ENCODE data around the gene CAMTA1.

CAMTA1 gene

GRCh38 chr1:7456722-7457082 lies 671.4 kb downstream of the CAMTA1 start:
- ChIA-PET POLR2A (no interaction called here), CTCF (interaction anchor here (0.6 kb wide), 1 partner anchor 22 kb away, joined by 3 read pairs; no protein-coding TSS in a partner anchor)
- Histone ChIP-seq H3K4me1 (ENCODE audit: control insufficient read depth, insufficient read depth, low read length) (no peaks in the 10 kb centered on the region), H3K9me3 (ENCODE audit: control insufficient read depth, insufficient read depth, low read depth, low read length) (no peaks in the 10 kb centered on the region), H3K36me3 (ENCODE audit: control insufficient read depth in 2 of 2, insufficient read depth in 1 of 2, low read length in 2 of 2) (no peaks in the 10 kb centered on the region), H3K27ac (ENCODE audit: extremely low read depth, low read depth, low read length) (no peak overlapping the region), H3K4me3 (ENCODE audit: low read depth, low read length) (no peak overlapping the region)
- TF ChIP-seq ZIC2 (tag by site-specific recombination; IDR thresholded peaks at IDR 0.05) (0 out of 2 replicates have a peak, but pooled peaks have one; percentile 14), ZNF785 (tag by site-specific recombination; IDR thresholded peaks at IDR 0.05) (no peak)

- ChIA-PET POLR2A (no interaction called here), CTCF (no interaction called here)
- Histone ChIP-seq H3K36me3 (ENCODE audit: control insufficient read depth in 2 of 2, insufficient read depth in 1 of 2, low read length in 2 of 2) (no peaks in the 10 kb centered on the region), H3K4me3 (ENCODE audit: low read depth, low read length) (no peak overlapping the region), H3K9me3 (ENCODE audit: control insufficient read depth, insufficient read depth, low read depth, low read length) (no peaks in the 10 kb centered on the region), H3K27ac (ENCODE audit: extremely low read depth, low read depth, low read length) (no peak overlapping the region), H3K4me1 (ENCODE audit: control insufficient read depth, insufficient read depth, low read length) (no peaks in the 10 kb centered on the region)
- TF ChIP-seq ZNF174 (tag by site-specific recombination; IDR thresholded peaks at IDR 0.05) (no peak), YY1 (tag by site-specific recombination; IDR thresholded peaks at IDR 0.05) (no peak), ZNF785 (tag by site-specific recombination; IDR thresholded peaks at IDR 0.05) (no peak), ZNF391 (tag by site-specific recombination; IDR thresholded peaks at IDR 0.05; ENCODE audit: borderline replicate concordance, low read depth) (no peak), ZFP37 (tag by site-specific recombination; IDR thresholded peaks at IDR 0.05) (no peak), ZNF670 (tag by site-specific recombination; IDR thresholded peaks at IDR 0.05; ENCODE audit: low read depth) (no peak), AEBP2 (tag by site-specific recombination; IDR thresholded peaks at IDR 0.05; ENCODE audit: borderline replicate concordance) (no peak), ZNF133 (tag by site-specific recombination; IDR thresholded peaks at IDR 0.05) (no peak), RBAK (tag by site-specific recombination; IDR thresholded peaks at IDR 0.05) (no peak), ZNF701 (tag by site-specific recombination; IDR thresholded peaks at IDR 0.05) (no peak), ZNF394 (tag by site-specific recombination; IDR thresholded peaks at IDR 0.05; ENCODE audit: borderline replicate concordance) (no peak), ZNF24 (tag by site-specific recombination; IDR thresholded peaks at IDR 0.05) (no peak), ZBTB26 (tag by site-specific recombination; optimal IDR thresholded peaks at IDR 0.05) (no peak), ZNF623 (tag by site-specific recombination; IDR thresholded peaks at IDR 0.05) (no peak), CTCF (tag by site-specific recombination; IDR thresholded peaks at IDR 0.05) (no peak), ZNF19 (tag by site-specific recombination; IDR thresholded peaks at IDR 0.05; ENCODE audit: low read depth) (no peak), ZNF624 (tag by site-specific recombination; IDR thresholded peaks at IDR 0.05) (no peak)
- TF ChIP-seq, protein P1, sequence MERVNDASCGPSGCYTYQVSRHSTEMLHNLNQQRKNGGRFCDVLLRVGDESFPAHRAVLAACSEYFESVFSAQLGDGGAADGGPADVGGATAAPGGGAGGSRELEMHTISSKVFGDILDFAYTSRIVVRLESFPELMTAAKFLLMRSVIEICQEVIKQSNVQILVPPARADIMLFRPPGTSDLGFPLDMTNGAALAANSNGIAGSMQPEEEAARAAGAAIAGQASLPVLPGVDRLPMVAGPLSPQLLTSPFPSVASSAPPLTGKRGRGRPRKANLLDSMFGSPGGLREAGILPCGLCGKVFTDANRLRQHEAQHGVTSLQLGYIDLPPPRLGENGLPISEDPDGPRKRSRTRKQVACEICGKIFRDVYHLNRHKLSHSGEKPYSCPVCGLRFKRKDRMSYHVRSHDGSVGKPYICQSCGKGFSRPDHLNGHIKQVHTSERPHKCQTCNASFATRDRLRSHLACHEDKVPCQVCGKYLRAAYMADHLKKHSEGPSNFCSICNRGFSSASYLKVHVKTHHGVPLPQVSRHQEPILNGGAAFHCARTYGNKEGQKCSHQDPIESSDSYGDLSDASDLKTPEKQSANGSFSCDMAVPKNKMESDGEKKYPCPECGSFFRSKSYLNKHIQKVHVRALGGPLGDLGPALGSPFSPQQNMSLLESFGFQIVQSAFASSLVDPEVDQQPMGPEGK (tag by site-specific recombination; IDR thresholded peaks at IDR 0.05), result no peak
- TF ChIP-seq, protein P2, sequence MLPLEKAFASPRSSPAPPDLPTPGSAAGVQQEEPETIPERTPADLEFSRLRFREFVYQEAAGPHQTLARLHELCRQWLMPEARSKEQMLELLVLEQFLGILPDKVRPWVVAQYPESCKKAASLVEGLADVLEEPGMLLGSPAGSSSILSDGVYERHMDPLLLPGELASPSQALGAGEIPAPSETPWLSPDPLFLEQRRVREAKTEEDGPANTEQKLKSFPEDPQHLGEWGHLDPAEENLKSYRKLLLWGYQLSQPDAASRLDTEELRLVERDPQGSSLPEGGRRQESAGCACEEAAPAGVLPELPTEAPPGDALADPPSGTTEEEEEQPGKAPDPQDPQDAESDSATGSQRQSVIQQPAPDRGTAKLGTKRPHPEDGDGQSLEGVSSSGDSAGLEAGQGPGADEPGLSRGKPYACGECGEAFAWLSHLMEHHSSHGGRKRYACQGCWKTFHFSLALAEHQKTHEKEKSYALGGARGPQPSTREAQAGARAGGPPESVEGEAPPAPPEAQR (tag by site-specific recombination; IDR thresholded peaks at IDR 0.05), result no peak
- TF ChIP-seq, protein P3, sequence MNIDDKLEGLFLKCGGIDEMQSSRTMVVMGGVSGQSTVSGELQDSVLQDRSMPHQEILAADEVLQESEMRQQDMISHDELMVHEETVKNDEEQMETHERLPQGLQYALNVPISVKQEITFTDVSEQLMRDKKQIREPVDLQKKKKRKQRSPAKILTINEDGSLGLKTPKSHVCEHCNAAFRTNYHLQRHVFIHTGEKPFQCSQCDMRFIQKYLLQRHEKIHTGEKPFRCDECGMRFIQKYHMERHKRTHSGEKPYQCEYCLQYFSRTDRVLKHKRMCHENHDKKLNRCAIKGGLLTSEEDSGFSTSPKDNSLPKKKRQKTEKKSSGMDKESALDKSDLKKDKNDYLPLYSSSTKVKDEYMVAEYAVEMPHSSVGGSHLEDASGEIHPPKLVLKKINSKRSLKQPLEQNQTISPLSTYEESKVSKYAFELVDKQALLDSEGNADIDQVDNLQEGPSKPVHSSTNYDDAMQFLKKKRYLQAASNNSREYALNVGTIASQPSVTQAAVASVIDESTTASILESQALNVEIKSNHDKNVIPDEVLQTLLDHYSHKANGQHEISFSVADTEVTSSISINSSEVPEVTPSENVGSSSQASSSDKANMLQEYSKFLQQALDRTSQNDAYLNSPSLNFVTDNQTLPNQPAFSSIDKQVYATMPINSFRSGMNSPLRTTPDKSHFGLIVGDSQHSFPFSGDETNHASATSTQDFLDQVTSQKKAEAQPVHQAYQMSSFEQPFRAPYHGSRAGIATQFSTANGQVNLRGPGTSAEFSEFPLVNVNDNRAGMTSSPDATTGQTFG (tag by site-specific recombination; IDR thresholded peaks at IDR 0.05; ENCODE audit: borderline replicate concordance), result no peak
Measured at GRCh38 chr1:7457811-7458210, 672.6 kb downstream of the CAMTA1 start.

Measured in HEK293 (cell line).